ENCODE measurements around the gene VAMP5. TPM values are rescaled to one million over a fixed set of nuclear protein-coding genes. Genes with fewer than 3 reads are reported as not detected.
A peak's percentile ranks its signal among the peaks of the same experiment; 100 is the strongest.
"Not testable (repeated sequence)": the region's sequence is repeated elsewhere in the genome, so short reads cannot be mapped to it uniquely, and the experiment has no call there.

VAMP5 gene
- total RNA-seq, 1 experiment from 2014 or later, result 6.3 TPM

DNA sequence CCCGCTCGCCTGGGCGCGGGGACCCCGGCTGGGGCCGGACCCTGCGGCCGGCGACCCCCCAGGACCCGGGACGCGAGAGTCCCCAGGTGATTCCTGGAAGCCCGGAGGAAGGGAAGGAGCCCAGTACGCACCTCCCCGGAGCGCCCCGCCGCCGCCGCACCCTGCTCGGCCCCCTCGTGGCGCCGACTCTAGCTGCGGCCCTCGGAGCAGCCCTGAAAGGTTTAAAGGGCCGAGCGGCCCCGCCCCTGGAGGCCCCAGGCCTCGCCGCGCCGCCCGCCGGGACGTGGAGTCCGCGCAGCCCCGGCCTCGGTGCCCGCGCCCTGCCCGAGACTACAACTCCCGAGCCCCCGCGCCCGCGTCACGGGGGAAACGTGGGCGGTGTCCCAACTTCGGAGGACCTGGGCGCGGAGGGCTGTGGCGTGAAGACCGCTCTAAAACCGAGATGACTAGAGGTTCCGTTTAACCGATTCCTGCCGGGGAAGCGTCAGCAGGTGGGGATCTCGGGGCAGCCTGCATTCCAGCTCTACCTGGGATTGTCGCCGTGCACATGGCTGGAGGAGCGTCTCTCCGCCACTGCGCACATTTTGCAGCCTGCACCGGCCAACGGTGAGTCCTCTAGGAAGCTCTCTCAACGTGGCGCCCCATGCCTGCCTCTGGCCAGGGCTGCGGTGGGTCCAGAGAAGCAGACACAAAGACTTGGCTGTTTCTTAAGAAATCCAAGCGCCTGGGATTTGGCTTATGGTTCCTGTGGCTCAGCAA is 18.4 kb downstream of the VAMP5 start, which contains the start of gene TMEM150A (continued):
- TF ChIP-seq SMAD3 (CRISPR knock-in tag; IDR thresholded peaks at IDR 0.05; ENCODE audit: borderline replicate concordance) (0 out of 2 replicates have a peak, but pooled peaks have one; percentile 35), NFATC4 (CRISPR knock-in tag; IDR thresholded peaks at IDR 0.05) (no peak), FOXP1 (CRISPR knock-in tag; IDR thresholded peaks at IDR 0.05; ENCODE audit: borderline replicate concordance) (no peak), GABPB1 (CRISPR knock-in tag; IDR thresholded peaks at IDR 0.05) (peak; percentile 40; the same call in 1 of the 2 replicates), ZNF121 (CRISPR knock-in tag; IDR thresholded peaks at IDR 0.05) (no peak), NFE2L1 (CRISPR knock-in tag; IDR thresholded peaks at IDR 0.05) (no peak), ZNF263 (CRISPR knock-in tag; IDR thresholded peaks at IDR 0.05; ENCODE audit: low read depth) (no peak), AR (CRISPR knock-in tag; IDR thresholded peaks at IDR 0.05) (no peak)
- TF ChIP-seq, protein P1, sequence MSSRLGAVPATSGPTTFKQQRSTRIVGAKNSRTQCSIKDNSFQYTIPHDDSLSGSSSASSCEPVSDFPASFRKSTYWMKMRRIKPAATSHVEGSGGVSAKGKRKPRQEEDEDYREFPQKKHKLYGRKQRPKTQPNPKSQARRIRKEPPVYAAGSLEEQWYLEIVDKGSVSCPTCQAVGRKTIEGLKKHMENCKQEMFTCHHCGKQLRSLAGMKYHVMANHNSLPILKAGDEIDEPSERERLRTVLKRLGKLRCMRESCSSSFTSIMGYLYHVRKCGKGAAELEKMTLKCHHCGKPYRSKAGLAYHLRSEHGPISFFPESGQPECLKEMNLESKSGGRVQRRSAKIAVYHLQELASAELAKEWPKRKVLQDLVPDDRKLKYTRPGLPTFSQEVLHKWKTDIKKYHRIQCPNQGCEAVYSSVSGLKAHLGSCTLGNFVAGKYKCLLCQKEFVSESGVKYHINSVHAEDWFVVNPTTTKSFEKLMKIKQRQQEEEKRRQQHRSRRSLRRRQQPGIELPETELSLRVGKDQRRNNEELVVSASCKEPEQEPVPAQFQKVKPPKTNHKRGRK (CRISPR knock-in tag; IDR thresholded peaks at IDR 0.05; ENCODE audit: borderline replicate concordance), result no peak

- Mint-ChIP-seq H3K36me3 (peaks cover 15% of the 10 kb centered on the region), H3K4me1 (peaks cover 18% of the 10 kb centered on the region), H3K4me3 (peak overlapping the region; percentile 93), H3K27ac (peak overlapping the region; percentile 72; the same call in 1 of the 2 replicates)
- TF ChIP-seq GABPB1 (CRISPR knock-in tag; IDR thresholded peaks at IDR 0.05), result peak; percentile 81
- not testable (repeated sequence) for H3K9me3 Mint-ChIP-seq; H3K27me3 Mint-ChIP-seq (ENCODE audit: low read depth); ATAC-seq; DNase-seq (ENCODE audit: low spot score)
- POLR2A ChIA-PET, result interaction anchor here (0.6 to 1.6 kb wide), 3 partner anchors 8 to 307 kb away, joined by 3 to 5 read pairs (median 4); partner anchors contain the start of genes C2orf68 and RNF181
- CTCF ChIA-PET, result interaction anchor here (2.0 kb wide), 1 partner anchor 33 kb away, joined by 11 read pairs; no protein-coding TSS in a partner anchor
Measured at GRCh38 chr2:85604133-85604444, 19.9 kb downstream of the VAMP5 start.

DNA sequence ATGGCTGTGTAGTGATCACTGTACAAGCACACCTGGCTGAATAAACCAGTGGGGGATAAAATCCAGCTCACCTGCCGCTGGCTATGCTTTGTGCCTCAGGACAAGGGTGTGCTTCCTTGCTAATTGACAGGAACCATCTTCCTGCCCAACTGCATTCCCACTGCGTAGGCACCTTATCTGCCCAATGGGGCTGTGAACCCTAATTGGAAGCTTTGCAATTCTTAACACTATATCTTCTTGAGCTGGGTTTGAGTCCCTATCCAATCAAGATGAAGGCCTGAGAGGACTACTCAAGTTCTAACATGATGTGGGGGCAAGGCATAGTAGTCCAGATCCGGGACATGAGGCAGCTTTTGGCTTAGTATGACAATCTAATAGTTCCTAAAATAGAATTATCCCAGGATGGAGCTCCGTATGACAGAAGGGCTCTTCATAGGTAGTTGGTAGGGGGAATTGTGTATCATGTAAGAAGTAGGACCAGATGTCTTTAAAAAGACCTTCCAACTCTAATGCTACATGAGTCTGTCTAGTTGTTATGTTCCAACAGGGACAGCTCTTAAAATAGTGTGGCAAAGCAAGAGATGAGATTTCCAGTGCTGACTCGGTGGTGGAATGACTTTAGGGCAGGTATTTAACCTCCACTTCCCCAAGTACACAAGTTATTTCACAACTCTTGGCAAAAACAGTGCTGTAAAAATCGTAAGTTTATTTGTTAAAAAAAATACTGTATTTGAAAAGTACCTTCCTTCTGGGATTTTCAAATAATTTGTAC is 20.5 kb downstream of the VAMP5 start:
- Mint-ChIP-seq H3K27me3 (ENCODE audit: low read depth) (no peaks in the 10 kb centered on the region), H3K4me1 (peaks cover 18% of the 10 kb centered on the region), H3K9me3 (no peaks in the 10 kb centered on the region), H3K36me3 (peaks cover 19% of the 10 kb centered on the region), H3K27ac (peak overlapping the region; percentile 32), H3K4me3 (peak overlapping the region; percentile 14; the same call in 1 of the 2 replicates)
- TF ChIP-seq TCF7 (CRISPR knock-in tag; IDR thresholded peaks at IDR 0.05; ENCODE audit: low read depth) (0 out of 2 replicates have a peak, but pooled peaks have one; percentile 31), GABPB1 (CRISPR knock-in tag; IDR thresholded peaks at IDR 0.05) (no peak), ZSCAN18 (CRISPR knock-in tag; IDR thresholded peaks at IDR 0.05) (no peak), FOXJ3 (CRISPR knock-in tag; IDR thresholded peaks at IDR 0.05; ENCODE audit: borderline replicate concordance) (no peak)
- TF ChIP-seq, protein P2, sequence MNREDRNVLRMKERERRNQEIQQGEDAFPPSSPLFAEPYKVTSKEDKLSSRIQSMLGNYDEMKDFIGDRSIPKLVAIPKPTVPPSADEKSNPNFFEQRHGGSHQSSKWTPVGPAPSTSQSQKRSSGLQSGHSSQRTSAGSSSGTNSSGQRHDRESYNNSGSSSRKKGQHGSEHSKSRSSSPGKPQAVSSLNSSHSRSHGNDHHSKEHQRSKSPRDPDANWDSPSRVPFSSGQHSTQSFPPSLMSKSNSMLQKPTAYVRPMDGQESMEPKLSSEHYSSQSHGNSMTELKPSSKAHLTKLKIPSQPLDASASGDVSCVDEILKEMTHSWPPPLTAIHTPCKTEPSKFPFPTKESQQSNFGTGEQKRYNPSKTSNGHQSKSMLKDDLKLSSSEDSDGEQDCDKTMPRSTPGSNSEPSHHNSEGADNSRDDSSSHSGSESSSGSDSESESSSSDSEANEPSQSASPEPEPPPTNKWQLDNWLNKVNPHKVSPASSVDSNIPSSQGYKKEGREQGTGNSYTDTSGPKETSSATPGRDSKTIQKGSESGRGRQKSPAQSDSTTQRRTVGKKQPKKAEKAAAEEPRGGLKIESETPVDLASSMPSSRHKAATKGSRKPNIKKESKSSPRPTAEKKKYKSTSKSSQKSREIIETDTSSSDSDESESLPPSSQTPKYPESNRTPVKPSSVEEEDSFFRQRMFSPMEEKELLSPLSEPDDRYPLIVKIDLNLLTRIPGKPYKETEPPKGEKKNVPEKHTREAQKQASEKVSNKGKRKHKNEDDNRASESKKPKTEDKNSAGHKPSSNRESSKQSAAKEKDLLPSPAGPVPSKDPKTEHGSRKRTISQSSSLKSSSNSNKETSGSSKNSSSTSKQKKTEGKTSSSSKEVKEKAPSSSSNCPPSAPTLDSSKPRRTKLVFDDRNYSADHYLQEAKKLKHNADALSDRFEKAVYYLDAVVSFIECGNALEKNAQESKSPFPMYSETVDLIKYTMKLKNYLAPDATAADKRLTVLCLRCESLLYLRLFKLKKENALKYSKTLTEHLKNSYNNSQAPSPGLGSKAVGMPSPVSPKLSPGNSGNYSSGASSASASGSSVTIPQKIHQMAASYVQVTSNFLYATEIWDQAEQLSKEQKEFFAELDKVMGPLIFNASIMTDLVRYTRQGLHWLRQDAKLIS (CRISPR knock-in tag; IDR thresholded peaks at IDR 0.05; ENCODE audit: borderline replicate concordance), result no peak
- ChIA-PET CTCF (interaction anchor here (0.9 kb wide), 1 partner anchor 33 kb away, joined by 3 read pairs; no protein-coding TSS in a partner anchor), POLR2A (interaction anchor here (1.6 kb wide), 1 partner anchor 10 kb away, joined by 4 read pairs; the partner anchor contains the start of gene RNF181)
- ATAC-seq (no peak), DNase-seq (ENCODE audit: low spot score) (no peak)
